Nephron progenitor cell (in vitro differentiated cells): ENCODE measurements around the gene AMN1.

Experiments
- DNase-seq: peaks from one replicate; pipeline ENCODE4 v3.0.0; 2021
- H3K27ac Mint-ChIP-seq: 2 replicates; pipeline ENCODE4 v1.8.0; 2021; ENCODE audit warnings: mild to moderate bottlenecking, moderate library complexity, mixed read lengths
- H3K27me3 Mint-ChIP-seq: 2 replicates; pipeline ENCODE4 v1.8.0; 2021; ENCODE audit warnings: mild to moderate bottlenecking, low read depth, mixed read lengths; ENCODE audit not compliant: poor library complexity
- H3K36me3 Mint-ChIP-seq: 2 replicates; pipeline ENCODE4 v1.8.0; 2021; ENCODE audit warnings: low read depth, mixed read lengths
- H3K4me1 Mint-ChIP-seq: 2 replicates; pipeline ENCODE4 v1.8.0; 2021; ENCODE audit warnings: mixed read lengths
- H3K4me3 Mint-ChIP-seq: 2 replicates; pipeline ENCODE4 v1.8.0; 2021; ENCODE audit warnings: mild to moderate bottlenecking, moderate library complexity, mixed read lengths
- H3K9me3 Mint-ChIP-seq: 2 replicates; pipeline ENCODE4 v1.8.0; 2021; ENCODE audit warnings: mild to moderate bottlenecking, moderate library complexity, mixed read lengths
- TF ChIP-seq, protein P1 (sequence below): fragments of 200-600 bp; sonication (generic); IDR thresholded peaks from 2 replicates; pipeline ENCODE4 v1.5.0; 2021; ENCODE audit warnings: antibody characterized with exemption

The AMN1 gene

DNA sequence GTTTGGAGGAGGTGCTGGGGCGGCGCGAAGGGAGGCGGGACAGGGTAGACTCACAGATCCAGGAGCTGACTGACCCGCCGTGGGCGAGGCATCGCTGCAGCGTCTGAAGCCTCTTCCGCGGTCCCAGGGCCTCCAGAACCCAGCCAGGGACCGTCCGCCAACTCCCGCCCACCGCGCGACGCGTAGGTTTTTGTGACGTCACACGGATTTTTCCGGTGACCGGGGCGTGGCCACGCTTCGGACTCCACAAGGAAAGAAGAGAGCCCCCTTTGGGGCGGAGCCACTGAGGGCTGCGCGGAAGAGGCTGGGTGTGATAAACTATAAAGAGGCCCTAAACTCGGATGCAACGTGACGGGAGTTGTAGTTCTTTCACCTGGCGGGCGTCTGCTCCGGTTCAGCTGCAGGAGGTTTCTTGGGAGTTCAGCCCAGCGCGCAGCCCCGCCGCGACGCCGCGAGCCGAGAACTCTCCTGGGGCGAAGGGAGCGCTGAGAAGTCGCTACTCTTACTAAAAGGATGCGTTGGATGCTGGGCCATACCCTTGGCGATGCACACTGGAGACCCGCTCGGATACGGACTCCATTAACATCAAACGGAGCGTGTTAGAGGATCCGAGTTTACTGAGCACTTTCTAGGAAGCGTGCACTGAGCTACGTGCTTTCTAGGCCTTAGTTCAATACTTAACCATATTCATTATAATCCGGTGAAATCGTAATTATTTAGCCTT, at the start of gene AMN1:
AMN1 (minus strand) TSS at position 105 of the 724 bp plus-strand sequence; CDS start at position 92, 13 bp downstream.
- H3K4me1 Mint-ChIP-seq: peaks cover 40% of the 10 kb centered on the region
- peaks cover 29% of the 10 kb centered on the region for H3K9me3 Mint-ChIP-seq
- H3K4me3 Mint-ChIP-seq: peak within 1 kb of the TSS; percentile 90
- peaks cover 3% of the 10 kb centered on the region for H3K27me3 Mint-ChIP-seq
- TF ChIP-seq, protein P1, sequence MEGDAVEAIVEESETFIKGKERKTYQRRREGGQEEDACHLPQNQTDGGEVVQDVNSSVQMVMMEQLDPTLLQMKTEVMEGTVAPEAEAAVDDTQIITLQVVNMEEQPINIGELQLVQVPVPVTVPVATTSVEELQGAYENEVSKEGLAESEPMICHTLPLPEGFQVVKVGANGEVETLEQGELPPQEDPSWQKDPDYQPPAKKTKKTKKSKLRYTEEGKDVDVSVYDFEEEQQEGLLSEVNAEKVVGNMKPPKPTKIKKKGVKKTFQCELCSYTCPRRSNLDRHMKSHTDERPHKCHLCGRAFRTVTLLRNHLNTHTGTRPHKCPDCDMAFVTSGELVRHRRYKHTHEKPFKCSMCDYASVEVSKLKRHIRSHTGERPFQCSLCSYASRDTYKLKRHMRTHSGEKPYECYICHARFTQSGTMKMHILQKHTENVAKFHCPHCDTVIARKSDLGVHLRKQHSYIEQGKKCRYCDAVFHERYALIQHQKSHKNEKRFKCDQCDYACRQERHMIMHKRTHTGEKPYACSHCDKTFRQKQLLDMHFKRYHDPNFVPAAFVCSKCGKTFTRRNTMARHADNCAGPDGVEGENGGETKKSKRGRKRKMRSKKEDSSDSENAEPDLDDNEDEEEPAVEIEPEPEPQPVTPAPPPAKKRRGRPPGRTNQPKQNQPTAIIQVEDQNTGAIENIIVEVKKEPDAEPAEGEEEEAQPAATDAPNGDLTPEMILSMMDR: no peak
- DNase-seq: peak; percentile 99
- H3K27ac Mint-ChIP-seq: peak within 1 kb of the TSS; percentile 98
- H3K36me3 Mint-ChIP-seq: peaks cover 30% of the 10 kb centered on the region

GRCh38 chr12:31773867-31774266, 45.0 kb upstream of the AMN1 start:
- TF ChIP-seq, protein P1: no peak
- peak overlapping the region; percentile 92 for H3K27ac Mint-ChIP-seq
- peaks cover 24% of the 10 kb centered on the region for H3K9me3 Mint-ChIP-seq

DNA sequence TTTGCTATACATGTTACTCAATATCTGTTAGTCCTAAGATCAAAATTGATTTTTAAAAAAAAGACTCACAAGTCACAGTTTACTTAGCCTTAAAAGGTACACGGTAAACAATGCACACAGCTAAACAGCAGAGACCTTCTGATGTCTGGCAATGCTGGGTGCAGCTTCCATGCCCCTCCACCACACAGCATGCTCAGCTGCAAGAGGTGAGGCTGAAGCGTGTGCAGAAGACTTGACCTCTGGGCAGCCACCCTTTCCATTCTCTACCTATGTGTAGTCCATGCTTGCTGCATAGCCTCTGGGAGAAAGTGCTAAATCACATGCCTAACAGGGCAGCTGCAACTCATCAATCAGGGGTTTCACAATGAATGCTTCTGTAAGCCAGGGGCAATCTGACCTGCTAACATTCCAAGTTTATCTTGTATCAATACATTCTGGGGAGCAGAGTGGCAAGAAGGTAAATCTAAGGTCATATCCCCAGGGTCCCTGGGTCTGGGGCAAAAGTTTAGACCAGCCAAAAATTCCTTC, 44.5 kb upstream of the AMN1 start:
- H3K9me3 Mint-ChIP-seq: peaks cover 30% of the 10 kb centered on the region
- no peaks in the 10 kb centered on the region for H3K27me3 Mint-ChIP-seq
- peaks cover 39% of the 10 kb centered on the region for H3K4me1 Mint-ChIP-seq
- DNase-seq: peak; percentile 44
- peaks cover 7% of the 10 kb centered on the region for H3K36me3 Mint-ChIP-seq
- peak overlapping the region; percentile 92 for H3K27ac Mint-ChIP-seq
- TF ChIP-seq, protein P1: no peak
- H3K4me3 Mint-ChIP-seq: peak overlapping the region; percentile 39

More at GRCh38 chr12:31773867-31774266, 45.0 kb upstream of the AMN1 start:
- H3K4me1 Mint-ChIP-seq: peaks cover 39% of the 10 kb centered on the region
- peaks cover 7% of the 10 kb centered on the region for H3K36me3 Mint-ChIP-seq
- no peaks in the 10 kb centered on the region for H3K27me3 Mint-ChIP-seq
- peak; percentile 14 for DNase-seq
- H3K4me3 Mint-ChIP-seq: peak overlapping the region; percentile 39

DNA sequence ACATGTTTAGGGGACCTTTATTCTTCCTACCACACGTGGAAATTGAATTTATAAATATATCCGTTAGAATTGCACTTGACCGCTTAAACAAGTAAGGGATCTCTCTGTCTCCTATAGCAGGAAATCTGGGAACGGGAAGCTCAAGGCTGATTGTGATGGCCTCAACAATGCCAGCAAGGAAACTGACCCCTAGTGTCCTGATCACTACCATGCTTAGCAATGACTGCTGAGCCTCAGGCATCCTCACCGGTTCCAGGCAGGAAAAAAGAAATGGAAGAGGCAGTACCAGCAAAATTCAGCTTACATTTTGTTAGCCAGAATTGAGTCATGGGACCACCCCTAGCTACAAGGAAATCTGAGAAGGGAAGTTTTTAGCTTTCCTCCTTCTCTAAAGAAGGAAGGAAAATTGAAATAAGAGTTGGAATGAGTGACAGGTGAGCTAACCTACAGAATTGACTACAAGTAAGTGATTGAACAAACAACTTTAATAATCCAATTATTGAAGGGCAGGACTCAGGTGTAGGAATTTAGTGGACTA, 43.9 kb upstream of the AMN1 start:
- H3K27ac Mint-ChIP-seq: peak overlapping the region; percentile 66
- H3K4me1 Mint-ChIP-seq: peaks cover 39% of the 10 kb centered on the region
- peaks cover under 1% of the 10 kb centered on the region for H3K27me3 Mint-ChIP-seq
- no peak for DNase-seq
- peak overlapping the region; percentile 37 for H3K4me3 Mint-ChIP-seq
- peaks cover 7% of the 10 kb centered on the region for H3K36me3 Mint-ChIP-seq
- TF ChIP-seq, protein P1: no peak
- H3K9me3 Mint-ChIP-seq: peaks cover 30% of the 10 kb centered on the region

DNA sequence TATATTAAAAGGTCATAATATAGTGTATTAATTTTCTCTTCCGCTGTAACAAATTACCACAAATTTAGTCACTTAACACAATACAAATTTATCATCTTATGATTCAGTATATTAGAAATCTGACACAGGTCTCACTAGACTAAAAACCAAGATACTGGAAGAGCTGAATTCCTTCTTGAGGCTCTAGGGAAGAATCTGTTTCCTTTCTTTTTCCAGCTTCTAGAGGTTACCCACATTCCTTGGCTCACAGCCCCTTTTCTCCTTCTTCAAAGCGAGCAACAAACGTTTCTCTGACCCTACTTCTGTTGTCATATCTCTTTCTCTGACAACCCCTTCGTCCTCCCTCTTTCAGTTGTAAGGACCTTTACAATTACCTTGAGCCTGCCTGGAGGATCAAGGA, 43.4 kb upstream of the AMN1 start:
- Mint-ChIP-seq H3K4me1 (peaks cover 39% of the 10 kb centered on the region), H3K9me3 (peaks cover 30% of the 10 kb centered on the region), H3K27me3 (peaks cover 4% of the 10 kb centered on the region), H3K27ac (no peak overlapping the region), H3K36me3 (peaks cover 7% of the 10 kb centered on the region), H3K4me3 (no peak overlapping the region)
- TF ChIP-seq, protein P1: no peak
- no peak for DNase-seq
